HEK293T (cell line): ENCODE data around the gene RAB3A.

Experiments
- CTCF ChIA-PET: fragments of 350-600 bp; formaldehyde crosslinking; extraction: SDS; loops from one replicate; lab custom pipeline; 2021; ENCODE audit warnings: antibody characterized with exemption, inconsistent platforms; lab: Yijun Ruan, JAX
- POLR2A ChIA-PET: fragments of 350-600 bp; formaldehyde crosslinking; extraction: SDS; loops from one replicate; lab custom pipeline; 2020; ENCODE audit warnings: antibody characterized with exemption, inconsistent platforms; lab: Yijun Ruan, JAX
- DNase-seq: peaks from one replicate; pipeline ENCODE4 v3.0.0; 2012; ENCODE audit warnings: mixed read lengths; ENCODE audit errors: extremely low spot score
- ARNT ChIP-seq: fragments of 450-650 bp; IDR thresholded peaks from 2 replicates; pipeline ENCODE4 v1.6.1; 2017; ENCODE audit warnings: mild to moderate bottlenecking
- BHLHE40 ChIP-seq: fragments of 450-650 bp; IDR thresholded peaks from 2 replicates; pipeline ENCODE4 v1.6.1; 2016; ENCODE audit warnings: mild to moderate bottlenecking, moderate library complexity, borderline replicate concordance
- CTBP1 ChIP-seq: fragments of 450-650 bp; IDR thresholded peaks from 2 replicates; pipeline ENCODE4 v1.6.1; 2016; ENCODE audit warnings: borderline replicate concordance
- ELF4 ChIP-seq: fragments of 450-650 bp; IDR thresholded peaks from 2 replicates; pipeline ENCODE4 v1.6.1; 2017; ENCODE audit warnings: antibody characterized with exemption
- FOXA1 ChIP-seq: fragments of 450-650 bp; IDR thresholded peaks from 2 replicates; pipeline ENCODE4 v1.6.1; 2016; ENCODE audit warnings: mild to moderate bottlenecking
- FOXK2 ChIP-seq: fragments of 450-650 bp; IDR thresholded peaks from 2 replicates; pipeline ENCODE4 v1.6.1; 2016; ENCODE audit warnings: mild to moderate bottlenecking
- FOXM1 ChIP-seq: fragments of 450-650 bp; IDR thresholded peaks from 2 replicates; pipeline ENCODE4 v1.6.1; 2017; ENCODE audit warnings: mild to moderate bottlenecking, borderline replicate concordance
- HDGF ChIP-seq: fragments of 450-650 bp; IDR thresholded peaks from 2 replicates; pipeline ENCODE4 v1.6.1; 2017; ENCODE audit warnings: antibody characterized with exemption, borderline replicate concordance
- L3MBTL2 ChIP-seq: fragments of 450-650 bp; conservative IDR thresholded peaks from 2 replicates; pipeline ENCODE4 v1.6.1; 2016; ENCODE audit warnings: mild to moderate bottlenecking
- LEF1 ChIP-seq: fragments of 450-650 bp; IDR thresholded peaks from 2 replicates; pipeline ENCODE4 v1.6.1; 2017; ENCODE audit warnings: mild to moderate bottlenecking, borderline replicate concordance
- NFRKB ChIP-seq: fragments of 450-650 bp; IDR thresholded peaks from 2 replicates; pipeline ENCODE4 v1.6.1; 2016; ENCODE audit warnings: mild to moderate bottlenecking, moderate library complexity
- PKNOX1 ChIP-seq: fragments of 450-650 bp; IDR thresholded peaks from 2 replicates; pipeline ENCODE4 v1.6.1; 2016
- SP1 ChIP-seq: fragments of 450-650 bp; IDR thresholded peaks from 2 replicates; pipeline ENCODE4 v1.6.1; 2017
- SUZ12 ChIP-seq: fragments of 450-650 bp; IDR thresholded peaks from 2 replicates; pipeline ENCODE4 v1.6.1; 2016; ENCODE audit warnings: mild to moderate bottlenecking
- TARDBP ChIP-seq: fragments of 450-650 bp; IDR thresholded peaks from 2 replicates; pipeline ENCODE4 v1.6.1; 2016
- ZNF384 ChIP-seq: fragments of 450-650 bp; IDR thresholded peaks from 2 replicates; pipeline ENCODE4 v1.6.1; 2016

RAB3A gene

GRCh38 chr19:18165794-18166544 lies 37.9 kb downstream of the RAB3A start:
- POLR2A ChIA-PET: no interaction called here
- TF ChIP-seq PKNOX1: no peak
- no peak for TF ChIP-seq FOXA1
- no peak for TF ChIP-seq BHLHE40
- no peak for TF ChIP-seq HDGF
- no peak for TF ChIP-seq FOXM1
- no peak for TF ChIP-seq ELF4
- TF ChIP-seq LEF1: no peak
- CTCF ChIA-PET: interaction anchor here (0.8 to 1.4 kb wide), 3 partner anchors 9 to 87 kb away, joined by 3 to 4 read pairs (median 3); no protein-coding TSS in a partner anchor
- DNase-seq: no peak

GRCh38 chr19:18164072-18164471 lies 39.8 kb downstream of the RAB3A start:
- CTCF ChIA-PET: no interaction called here
- TF ChIP-seq FOXA1: no peak
- no peak for TF ChIP-seq FOXM1
- no peak for TF ChIP-seq NFRKB
- TF ChIP-seq FOXK2: no peak
- no peak for TF ChIP-seq BHLHE40
- no peak for TF ChIP-seq ARNT
- TF ChIP-seq TARDBP: no peak
- no peak for TF ChIP-seq SUZ12
- POLR2A ChIA-PET: no interaction called here
- no peak for DNase-seq

- no peak for TF ChIP-seq CTBP1
- TF ChIP-seq SP1: no peak
- no peak for TF ChIP-seq FOXM1
- TF ChIP-seq ARNT: no peak
- TF ChIP-seq ELF4: no peak
- no peak for TF ChIP-seq TARDBP
- no peak for TF ChIP-seq FOXA1
- TF ChIP-seq L3MBTL2: no peak
- TF ChIP-seq HDGF: no peak
- no peak for TF ChIP-seq PKNOX1
- no peak for TF ChIP-seq NFRKB
- TF ChIP-seq FOXK2: no peak
- no peak for TF ChIP-seq SUZ12
- no peak for TF ChIP-seq ZNF384
- TF ChIP-seq LEF1: no peak
- no peak for TF ChIP-seq BHLHE40
- CTCF ChIA-PET: interaction anchor here (0.7 to 2.0 kb wide), 3 partner anchors 10 to 48 kb away, joined by 3 to 4 read pairs (median 4); no protein-coding TSS in a partner anchor
- DNase-seq: no peak
- POLR2A ChIA-PET: interaction anchor here (1.4 kb wide), 1 partner anchor 10 kb away, joined by 4 read pairs; no protein-coding TSS in a partner anchor
Measured at GRCh38 chr19:18161636-18162002, 42.2 kb downstream of the RAB3A start.

- ChIA-PET CTCF (interaction anchor here (0.7 to 2.0 kb wide), 3 partner anchors 9 to 48 kb away, joined by 3 to 4 read pairs (median 4); no protein-coding TSS in a partner anchor), POLR2A (interaction anchor here (0.8 to 1.4 kb wide), 5 partner anchors 10 to 159 kb away, joined by 3 to 4 read pairs (median 3); partner anchors contain the start of gene JUND)
- TF ChIP-seq LEF1: no peak
- no peak for TF ChIP-seq ZNF384
- TF ChIP-seq ELF4: no peak
- TF ChIP-seq HDGF: no peak
- TF ChIP-seq SP1: no peak
- no peak for TF ChIP-seq FOXA1
- no peak for TF ChIP-seq CTBP1
- TF ChIP-seq ARNT: no peak
- no peak for TF ChIP-seq FOXK2
- no peak for TF ChIP-seq PKNOX1
- no peak for TF ChIP-seq SUZ12
- no peak for TF ChIP-seq L3MBTL2
- TF ChIP-seq BHLHE40: no peak
- no peak for TF ChIP-seq FOXM1
- no peak for TF ChIP-seq TARDBP
- TF ChIP-seq NFRKB: no peak
- DNase-seq: peak; percentile 89
Measured at GRCh38 chr19:18160971-18161635, 42.7 kb downstream of the RAB3A start.

- TF ChIP-seq LEF1: no peak
- no peak for TF ChIP-seq TARDBP
- no peak for TF ChIP-seq ELF4
- no peak for TF ChIP-seq HDGF
- TF ChIP-seq FOXA1: no peak
- CTCF ChIA-PET: interaction anchor here (2.0 kb wide), 1 partner anchor 47 kb away, joined by 4 read pairs; no protein-coding TSS in a partner anchor
- no peak for DNase-seq
- POLR2A ChIA-PET: interaction anchor here (0.8 to 1.4 kb wide), 5 partner anchors 9 to 160 kb away, joined by 3 to 4 read pairs (median 3); partner anchors contain the start of gene JUND
Measured at GRCh38 chr19:18160493-18160970, 43.3 kb downstream of the RAB3A start.
